Activated T-helper 17 cell treated with anti-CD3 and anti-CD28 coated beads, Interleukin-2, amount 50 U/mL, for 72 hours (primary cell): ENCODE measurements around the gene MANSC1. TPM values are rescaled to one million over a fixed set of nuclear protein-coding genes. Genes with fewer than 3 reads are reported as not detected.

ENCODE experiments used
- ATAC-seq: fragments of 150-1000 bp; cut with Tn5 transposase; replicated peaks from 2 replicates; pipeline ENCODE4 v1.10.0; 2021; ENCODE audit warnings: mild to moderate bottlenecking, moderate library complexity
- H3K27ac Mint-ChIP-seq: one replicate; pipeline ENCODE4 v1.8.0; 2022; ENCODE audit warnings: mixed read lengths
- H3K27me3 Mint-ChIP-seq: one replicate; pipeline ENCODE4 v1.8.0; 2022; ENCODE audit warnings: mixed read lengths
- H3K36me3 Mint-ChIP-seq: one replicate; pipeline ENCODE4 v1.8.0; 2022; ENCODE audit warnings: low read depth, mild to moderate bottlenecking, mixed read lengths
- H3K4me1 Mint-ChIP-seq: one replicate; pipeline ENCODE4 v1.8.0; 2022; ENCODE audit warnings: mixed read lengths
- H3K4me3 Mint-ChIP-seq: one replicate; pipeline ENCODE4 v1.8.0; 2022; ENCODE audit warnings: mild to moderate bottlenecking, mixed read lengths
- H3K9me3 Mint-ChIP-seq: one replicate; pipeline ENCODE4 v1.8.0; 2022; ENCODE audit warnings: mixed read lengths
- total RNA-seq, 2 donors: library from RNA; stranded (reverse); gene quantifications; one replicate each; pipeline ENCODE4 v1.2.3, GENCODE V29; 2022

MANSC1 gene
- total RNA-seq, 2 donors from 2014 or later, result 0.63 to 0.74 TPM

DNA sequence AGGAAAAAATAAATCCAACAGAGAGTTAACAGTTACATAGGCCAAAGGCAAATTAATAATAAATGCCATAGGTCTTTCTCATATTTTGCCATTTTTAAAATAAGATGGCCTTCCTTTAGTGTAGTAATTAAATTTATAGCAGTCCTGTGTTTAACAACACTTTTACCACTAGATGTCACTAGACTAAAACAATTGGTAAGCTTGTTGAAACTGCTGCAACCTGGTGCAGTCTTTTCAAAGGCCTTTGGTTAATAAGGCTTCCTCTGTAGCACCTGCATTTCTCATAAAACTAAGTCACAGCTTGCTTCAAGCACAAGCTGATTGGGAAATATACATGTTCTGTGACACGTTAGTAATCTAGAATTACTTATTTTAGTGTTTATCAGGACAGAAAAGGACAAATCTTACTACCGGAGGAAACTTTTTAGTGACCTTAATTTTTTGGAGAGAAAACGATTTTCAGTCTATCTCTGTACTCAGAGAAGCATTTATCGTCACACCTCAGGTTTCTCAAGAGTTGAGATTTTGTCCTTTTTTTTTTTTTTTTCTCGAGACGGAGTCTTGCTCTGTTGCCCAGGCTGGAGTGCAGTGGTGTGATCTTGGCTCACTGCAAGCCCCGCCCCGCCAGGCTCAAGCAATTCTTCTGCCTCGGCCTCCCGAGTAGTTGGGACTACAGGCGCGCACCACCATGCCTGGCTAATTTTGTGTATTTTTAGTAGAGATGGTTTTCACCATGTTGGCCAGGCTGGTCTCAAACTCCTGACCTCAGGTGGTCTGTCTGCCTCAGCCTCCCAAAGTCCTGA is 26.8 kb upstream of the MANSC1 start:
- no peaks in the 10 kb centered on the region for H3K27me3 Mint-ChIP-seq
- H3K4me3 Mint-ChIP-seq, result peak overlapping the region; percentile 76
- peaks cover 61% of the 10 kb centered on the region for H3K36me3 Mint-ChIP-seq
- peak overlapping the region; percentile 99 for H3K27ac Mint-ChIP-seq
- H3K4me1 Mint-ChIP-seq, result peaks cover 43% of the 10 kb centered on the region
- H3K9me3 Mint-ChIP-seq, result peaks cover 6% of the 10 kb centered on the region
- peak; percentile 59 for ATAC-seq

DNA sequence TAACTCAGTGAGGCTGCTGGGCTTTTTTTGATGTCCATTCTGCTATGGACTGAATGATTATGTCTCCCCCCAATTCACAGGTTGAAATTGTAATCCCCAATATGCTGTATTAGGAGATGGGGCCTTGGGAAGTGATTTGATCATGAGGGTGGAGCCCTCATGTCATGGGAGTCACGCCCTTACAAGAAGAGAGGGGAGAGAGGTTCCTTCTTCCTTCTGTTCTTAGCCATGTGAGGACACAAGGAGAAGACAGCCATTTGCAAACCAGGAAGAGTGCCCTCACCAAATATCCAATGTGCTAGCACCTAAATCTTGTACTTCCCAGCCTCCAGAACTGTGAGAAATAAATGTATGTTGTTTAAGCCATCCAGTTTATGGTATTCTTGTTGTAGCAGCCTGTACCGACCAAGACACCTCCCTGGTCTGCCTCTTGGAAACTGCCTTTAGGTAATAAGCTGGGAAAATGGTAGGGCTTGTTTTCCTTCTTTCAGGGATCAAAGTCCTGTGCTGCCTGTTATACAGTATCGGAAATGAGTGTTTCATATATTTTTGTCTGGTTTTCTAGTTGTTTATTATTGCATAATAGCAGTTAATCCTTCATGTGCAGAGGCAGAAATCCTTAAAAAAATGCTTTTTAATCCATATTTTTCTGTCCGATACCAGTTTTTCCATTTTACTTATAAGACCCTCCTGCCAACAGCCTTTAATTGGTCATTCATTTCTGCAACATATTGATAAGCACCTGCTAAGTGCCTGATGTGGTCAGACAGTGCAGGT is 23.1 kb upstream of the MANSC1 start:
- Mint-ChIP-seq H3K4me1 (peaks cover 24% of the 10 kb centered on the region), H3K27me3 (no peaks in the 10 kb centered on the region), H3K4me3 (no peak overlapping the region), H3K9me3 (no peaks in the 10 kb centered on the region), H3K36me3 (peaks cover 67% of the 10 kb centered on the region), H3K27ac (peak overlapping the region; percentile 84)
- ATAC-seq, result no peak

DNA sequence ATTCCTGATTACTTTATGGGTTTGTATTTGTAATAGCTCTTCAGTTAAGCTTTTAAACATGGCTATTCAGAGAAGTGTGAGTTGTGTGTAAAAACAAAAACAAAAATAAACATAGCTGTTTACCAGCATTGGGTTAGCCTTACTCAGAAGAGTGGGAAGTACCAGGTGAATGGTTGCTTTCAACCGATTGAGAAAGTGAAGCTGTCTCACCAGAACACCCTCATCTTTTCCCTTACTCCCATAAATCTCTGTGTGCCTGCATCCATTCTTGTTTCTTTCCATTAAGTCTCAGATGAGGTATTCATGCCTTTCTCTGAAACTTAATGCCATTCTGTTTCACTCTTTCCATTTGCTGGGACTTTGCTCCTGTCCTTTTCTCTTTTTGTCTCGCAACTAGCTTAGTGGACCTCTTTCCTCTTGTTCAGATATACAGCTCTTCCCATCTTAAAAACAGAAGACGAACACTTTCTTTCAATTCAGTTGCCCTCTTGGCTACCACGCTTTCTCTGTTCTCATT is 17.5 kb upstream of the MANSC1 start:
- H3K4me3 Mint-ChIP-seq, result peak overlapping the region; percentile 19
- peaks cover 87% of the 10 kb centered on the region for H3K36me3 Mint-ChIP-seq
- no peaks in the 10 kb centered on the region for H3K9me3 Mint-ChIP-seq
- peaks cover 28% of the 10 kb centered on the region for H3K4me1 Mint-ChIP-seq
- ATAC-seq, result peak; percentile 67
- H3K27ac Mint-ChIP-seq, result peak overlapping the region; percentile 31
- H3K27me3 Mint-ChIP-seq, result no peaks in the 10 kb centered on the region

DNA sequence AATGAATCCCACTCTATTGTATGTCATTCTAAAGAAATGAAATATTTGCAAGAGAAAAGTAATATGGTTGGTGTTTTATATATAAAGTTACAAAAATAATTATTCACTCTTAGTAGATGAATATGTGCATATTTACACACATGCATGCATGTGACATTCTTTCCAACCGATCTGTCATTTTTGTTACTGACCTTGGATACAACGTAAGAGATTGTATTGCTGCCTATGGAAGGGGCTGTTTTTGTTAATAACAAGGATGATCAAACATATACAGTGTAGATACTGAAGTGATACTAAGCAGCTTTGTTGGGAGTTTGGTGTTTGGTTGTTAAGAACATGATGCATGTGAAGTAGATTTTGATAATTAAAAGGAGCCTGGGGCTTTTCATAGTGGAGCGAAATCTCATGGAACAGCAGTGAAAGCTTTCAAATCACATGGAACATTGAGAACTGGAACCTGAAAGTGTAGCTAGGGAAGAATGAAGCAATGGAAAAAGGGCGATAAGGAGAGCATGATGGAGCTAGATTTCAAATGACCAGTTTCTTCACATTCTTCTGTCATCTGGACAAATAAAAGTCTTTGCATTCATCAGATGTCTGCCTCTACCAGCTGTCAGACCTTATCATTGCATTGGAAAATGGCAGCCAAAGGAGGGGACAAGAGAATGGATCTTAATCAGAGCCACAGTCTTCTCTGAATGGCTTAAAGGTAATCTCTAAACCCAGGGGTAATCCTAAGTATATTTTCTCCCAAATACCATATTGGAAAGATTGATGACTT is 16.8 kb upstream of the MANSC1 start:
- Mint-ChIP-seq H3K4me1 (peaks cover 28% of the 10 kb centered on the region), H3K36me3 (peaks cover 89% of the 10 kb centered on the region), H3K4me3 (peak overlapping the region; percentile 19), H3K27me3 (no peaks in the 10 kb centered on the region), H3K9me3 (no peaks in the 10 kb centered on the region), H3K27ac (peak overlapping the region; percentile 31)
- peak; percentile 21 for ATAC-seq

DNA sequence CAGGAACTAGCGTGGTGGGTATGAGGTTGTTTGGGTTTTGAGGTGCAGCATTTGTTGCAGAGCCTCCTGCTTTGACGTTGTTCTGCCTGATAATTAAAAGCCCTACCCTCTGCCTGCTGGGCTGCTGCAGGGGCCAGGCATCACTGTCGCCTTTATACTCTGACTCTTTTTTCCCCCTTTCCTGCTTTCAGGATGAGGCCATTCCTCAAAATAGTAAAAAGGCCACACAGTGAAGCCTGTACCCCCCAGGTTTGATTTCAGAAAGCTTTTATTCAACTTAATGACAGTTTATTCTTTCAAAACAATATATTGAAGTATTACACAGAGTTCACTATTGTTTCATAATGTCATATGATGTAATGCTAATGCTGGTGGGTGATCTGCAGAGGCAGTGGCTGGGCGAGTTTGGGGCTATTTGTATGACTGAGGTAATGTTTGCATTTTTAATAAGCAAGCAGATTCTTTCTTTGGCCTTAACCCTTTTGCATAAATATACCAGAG is 15.9 kb upstream of the MANSC1 start:
- Mint-ChIP-seq H3K9me3 (no peaks in the 10 kb centered on the region), H3K4me1 (peaks cover 34% of the 10 kb centered on the region), H3K27me3 (no peaks in the 10 kb centered on the region), H3K27ac (peak overlapping the region; percentile 24), H3K36me3 (peaks cover 89% of the 10 kb centered on the region), H3K4me3 (peak overlapping the region; percentile 19)
- ATAC-seq, result peak; percentile 29

DNA sequence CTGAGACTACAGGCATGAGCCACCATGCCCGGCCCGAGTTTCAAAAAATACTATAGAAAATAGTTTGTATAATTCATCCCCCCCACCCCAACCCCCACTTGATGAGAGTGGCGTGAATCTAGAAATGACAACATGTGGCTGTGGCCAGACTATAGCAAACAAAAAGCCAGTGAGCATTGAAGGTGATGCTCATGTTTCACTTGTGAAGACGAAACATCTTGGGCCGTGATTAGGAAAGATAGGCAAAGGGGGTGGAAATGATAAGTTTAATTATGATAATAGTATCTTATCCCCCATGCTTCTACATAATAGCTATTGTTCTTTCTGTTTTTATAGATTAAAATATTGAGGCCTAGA is 15.4 kb upstream of the MANSC1 start:
- ATAC-seq, result no peak
- Mint-ChIP-seq H3K4me3 (peak overlapping the region; percentile 19), H3K9me3 (no peaks in the 10 kb centered on the region), H3K27me3 (no peaks in the 10 kb centered on the region), H3K27ac (peak overlapping the region; percentile 24), H3K4me1 (peaks cover 34% of the 10 kb centered on the region), H3K36me3 (peaks cover 83% of the 10 kb centered on the region)

DNA sequence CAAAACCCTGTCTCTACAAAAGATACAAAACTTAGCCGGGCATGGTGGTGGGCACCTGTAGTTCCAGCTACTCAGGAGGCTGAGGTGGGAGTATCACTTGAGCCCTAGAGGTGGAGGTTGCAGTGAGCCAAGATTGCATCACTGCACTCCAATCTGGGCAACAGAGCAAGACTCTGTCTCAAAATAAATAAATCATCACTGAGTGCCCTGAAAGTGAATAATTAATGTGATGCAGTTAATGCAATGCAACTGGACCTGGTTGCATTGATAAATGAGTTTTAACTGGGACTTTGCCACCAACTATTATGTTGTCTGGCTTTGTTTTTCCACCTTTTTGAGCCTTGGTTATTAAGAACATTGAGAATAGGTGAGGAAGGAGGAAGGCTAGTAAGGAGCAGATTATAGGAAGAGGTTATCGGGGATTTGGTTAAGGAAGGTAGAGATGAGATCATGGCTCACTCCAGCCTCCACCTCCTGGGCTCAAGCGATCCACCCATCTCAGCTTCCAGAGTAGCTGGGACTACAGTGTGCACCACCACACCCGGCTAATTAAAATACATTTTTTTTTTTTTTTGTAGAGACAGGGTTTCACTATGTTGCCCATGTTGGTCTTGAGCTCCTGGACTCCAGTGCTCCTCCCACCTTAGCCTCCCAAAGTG is 14.9 kb upstream of the MANSC1 start:
- no peak overlapping the region for H3K27ac Mint-ChIP-seq
- no peak for ATAC-seq
- no peaks in the 10 kb centered on the region for H3K27me3 Mint-ChIP-seq
- H3K4me3 Mint-ChIP-seq, result no peak overlapping the region
- H3K4me1 Mint-ChIP-seq, result peaks cover 34% of the 10 kb centered on the region
- H3K36me3 Mint-ChIP-seq, result peaks cover 78% of the 10 kb centered on the region
- H3K9me3 Mint-ChIP-seq, result no peaks in the 10 kb centered on the region

- ATAC-seq, result no peak
- Mint-ChIP-seq H3K9me3 (no peaks in the 10 kb centered on the region), H3K4me3 (peak overlapping the region; percentile 93), H3K27ac (peak overlapping the region; percentile 94), H3K27me3 (no peaks in the 10 kb centered on the region), H3K36me3 (peaks cover 34% of the 10 kb centered on the region), H3K4me1 (peaks cover 12% of the 10 kb centered on the region)
Measured at GRCh38 chr12:12358528-12358927, 8.5 kb upstream of the MANSC1 start.

DNA sequence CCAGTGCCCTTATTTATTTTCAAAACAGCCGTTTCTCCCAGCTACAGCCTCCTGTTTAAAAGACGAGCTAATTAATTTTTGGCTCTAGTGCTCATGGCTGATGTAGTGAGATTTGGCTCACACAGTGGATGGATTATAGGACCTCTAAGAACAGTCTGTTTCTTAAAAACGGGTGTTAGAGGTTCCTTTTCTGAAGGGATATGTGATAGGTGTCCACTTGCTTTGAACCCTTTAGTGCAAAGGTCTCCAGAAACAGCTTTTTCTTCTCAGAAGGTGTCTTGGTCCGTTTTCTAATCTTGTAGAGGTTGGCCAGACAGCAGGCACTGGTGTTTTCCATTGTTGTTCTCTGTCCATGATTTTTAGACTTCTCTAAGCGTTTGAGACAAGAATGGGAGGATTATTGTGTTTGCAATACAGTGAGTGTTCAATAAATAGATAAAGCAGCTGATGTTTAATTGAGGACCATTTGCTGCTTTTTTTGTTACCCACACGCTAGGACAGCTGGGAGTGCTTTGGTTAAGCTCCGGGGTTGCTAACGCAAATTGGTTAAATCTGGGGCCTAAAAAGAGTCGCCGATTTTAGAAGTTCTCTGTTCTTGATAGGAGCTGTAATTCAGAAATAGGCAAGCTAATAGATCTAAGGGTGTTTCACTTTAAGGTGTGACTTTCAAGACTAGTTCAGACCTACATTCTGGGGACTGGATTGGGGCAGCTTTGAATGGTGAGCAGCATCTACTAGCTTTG is 7.8 kb upstream of the MANSC1 start:
- H3K27ac Mint-ChIP-seq, result peak overlapping the region; percentile 94
- peak overlapping the region; percentile 93 for H3K4me3 Mint-ChIP-seq
- peaks cover 12% of the 10 kb centered on the region for H3K4me1 Mint-ChIP-seq
- peaks cover 30% of the 10 kb centered on the region for H3K36me3 Mint-ChIP-seq
- no peaks in the 10 kb centered on the region for H3K27me3 Mint-ChIP-seq
- H3K9me3 Mint-ChIP-seq, result no peaks in the 10 kb centered on the region
- no peak for ATAC-seq

DNA sequence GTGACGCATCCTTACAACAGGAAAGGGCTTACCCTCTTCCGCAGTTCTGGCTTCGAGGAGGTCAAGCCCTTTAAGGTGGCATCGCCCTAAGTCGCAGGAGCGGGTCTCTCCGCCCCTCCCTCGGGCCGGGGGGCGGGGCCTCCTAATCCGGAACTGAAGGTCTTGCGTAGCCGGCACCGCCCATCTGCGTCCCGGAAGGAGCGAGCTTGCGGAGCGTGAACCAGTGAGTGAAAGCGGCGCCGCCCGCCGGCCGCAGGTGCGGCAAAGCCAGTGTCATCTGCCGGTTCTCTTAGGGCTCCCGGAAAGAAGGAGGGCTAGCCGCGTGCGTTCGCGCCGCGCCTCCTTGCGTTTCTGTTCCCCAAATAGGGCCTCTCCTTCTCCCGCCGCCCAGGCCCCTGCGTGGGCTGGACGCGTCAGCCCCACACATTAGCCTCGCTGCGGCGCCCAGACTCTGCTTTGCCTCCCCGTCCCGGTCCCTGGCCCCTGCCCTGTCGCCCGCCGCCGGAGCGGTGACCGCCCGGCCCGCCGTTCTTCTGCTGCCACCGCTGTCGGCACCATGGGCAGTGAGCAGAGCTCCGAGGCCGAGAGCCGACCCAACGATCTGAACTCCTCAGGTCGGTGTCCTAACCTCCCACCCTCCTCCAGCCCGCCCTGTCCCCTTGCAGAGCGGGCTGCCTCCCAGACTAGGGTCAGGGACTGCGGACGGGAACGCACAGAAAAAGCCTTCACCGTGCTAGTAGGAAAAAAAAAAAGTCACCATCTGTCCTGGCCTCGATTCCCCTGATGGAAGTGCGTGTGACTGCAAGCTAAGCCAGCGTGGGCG is 7.1 kb upstream of the MANSC1 start, which contains the start of gene BORCS5:
Gene BORCS5, plus strand, starts transcription at position 183 of the 823 bp plus-strand sequence. Its CDS starts 374 bp downstream, at position 557.
- Mint-ChIP-seq H3K27me3 (no peaks in the 10 kb centered on the region), H3K9me3 (no peaks in the 10 kb centered on the region), H3K4me1 (peaks cover 12% of the 10 kb centered on the region), H3K36me3 (peaks cover 25% of the 10 kb centered on the region), H3K27ac (peak within 1 kb of the TSS; percentile 94), H3K4me3 (peak within 1 kb of the TSS; percentile 93)
- peak; percentile 92 for ATAC-seq

DNA sequence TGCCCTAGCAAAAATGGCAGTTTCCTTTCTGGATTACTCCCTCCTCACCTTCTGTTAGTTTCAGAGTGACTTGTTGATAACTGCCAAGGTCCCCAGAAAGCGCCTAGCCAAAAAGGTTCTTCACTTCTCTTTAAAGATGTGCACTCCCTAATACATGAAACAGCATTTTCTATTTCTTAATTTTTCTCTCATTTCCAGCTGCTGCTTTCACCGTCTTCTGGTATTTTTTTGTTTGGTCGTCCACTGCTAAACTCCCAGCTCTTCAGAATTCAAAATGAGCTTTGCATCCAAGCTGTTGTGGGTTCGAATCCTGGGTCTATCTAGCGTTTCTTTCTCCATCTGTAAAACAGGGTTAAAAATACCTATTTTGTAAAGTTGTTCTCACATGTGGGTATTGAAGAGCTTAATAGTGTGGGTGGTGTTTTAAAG is 6.4 kb upstream of the MANSC1 start:
- Mint-ChIP-seq H3K36me3 (peaks cover 18% of the 10 kb centered on the region), H3K27ac (peak overlapping the region; percentile 94), H3K4me1 (peaks cover 10% of the 10 kb centered on the region), H3K4me3 (peak overlapping the region; percentile 93), H3K27me3 (no peaks in the 10 kb centered on the region), H3K9me3 (no peaks in the 10 kb centered on the region)
- ATAC-seq, result no peak

DNA sequence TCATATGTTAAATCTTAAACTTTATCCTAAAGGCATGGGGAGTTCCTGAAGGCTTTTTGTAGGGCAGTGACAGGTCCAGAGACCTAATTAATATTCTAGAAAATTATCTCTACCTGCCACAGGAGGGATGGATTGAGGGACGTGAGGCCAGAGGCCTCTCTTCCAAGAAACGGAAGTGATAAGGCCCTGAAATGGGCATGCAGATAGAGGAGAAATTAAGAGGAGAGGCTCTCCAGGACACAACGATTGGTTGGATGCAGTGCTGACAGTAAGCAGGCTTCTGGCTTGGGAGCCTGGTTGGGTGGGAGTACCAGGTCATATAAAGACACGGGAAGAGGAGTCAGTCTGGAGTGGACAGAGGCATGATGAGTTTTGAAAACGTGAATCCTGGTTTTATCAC is 3.8 kb upstream of the MANSC1 start:
- Mint-ChIP-seq H3K9me3 (no peaks in the 10 kb centered on the region), H3K4me3 (no peak overlapping the region), H3K36me3 (peaks cover 13% of the 10 kb centered on the region), H3K4me1 (peaks cover 10% of the 10 kb centered on the region), H3K27me3 (no peaks in the 10 kb centered on the region), H3K27ac (no peak overlapping the region)
- no peak for ATAC-seq
